ENCODE results near the gene NEMP1.
A peak's percentile ranks its signal among the peaks of the same experiment; 100 is the strongest.
"Not testable (repeated sequence)": the region's sequence is repeated elsewhere in the genome, so short reads cannot be mapped to it uniquely, and the experiment has no call there.

NEMP1 gene

DNA sequence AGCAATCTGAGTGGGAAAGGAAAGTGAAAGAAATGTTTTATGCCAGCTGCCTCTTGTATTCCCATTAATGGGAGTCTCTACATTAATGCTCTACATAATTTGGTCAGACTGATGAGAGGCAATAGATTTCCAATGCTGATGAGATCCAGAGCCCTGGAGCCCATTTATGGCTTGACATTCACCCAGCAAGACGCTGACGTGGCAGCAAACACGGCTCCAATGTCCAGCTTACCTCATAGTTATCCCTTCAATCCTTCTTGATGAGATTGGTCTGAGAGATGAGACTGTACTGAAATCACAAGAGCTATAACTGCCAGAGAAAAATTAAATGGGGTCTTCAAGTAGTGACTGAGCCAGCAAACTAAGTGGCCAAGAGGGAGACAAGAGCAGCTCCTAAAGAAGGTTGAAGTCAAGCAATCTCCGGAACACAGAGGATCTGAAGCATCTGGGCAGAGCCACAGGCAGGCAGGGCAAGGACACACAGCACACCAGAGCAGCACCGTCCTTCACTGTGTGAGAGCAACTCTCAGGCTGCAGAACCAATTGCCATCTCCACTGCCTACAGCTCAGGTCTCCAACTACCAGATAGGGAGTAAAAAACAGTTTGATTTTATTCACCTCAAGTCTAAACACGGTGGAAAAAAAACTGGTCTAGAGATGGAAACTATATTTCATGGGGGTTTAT, 21.4 kb downstream of the NEMP1 start:
- no peak for DNase-seq (ENCODE audit: low read depth in 2 of 3, low spot score in 1 of 3)

DNA sequence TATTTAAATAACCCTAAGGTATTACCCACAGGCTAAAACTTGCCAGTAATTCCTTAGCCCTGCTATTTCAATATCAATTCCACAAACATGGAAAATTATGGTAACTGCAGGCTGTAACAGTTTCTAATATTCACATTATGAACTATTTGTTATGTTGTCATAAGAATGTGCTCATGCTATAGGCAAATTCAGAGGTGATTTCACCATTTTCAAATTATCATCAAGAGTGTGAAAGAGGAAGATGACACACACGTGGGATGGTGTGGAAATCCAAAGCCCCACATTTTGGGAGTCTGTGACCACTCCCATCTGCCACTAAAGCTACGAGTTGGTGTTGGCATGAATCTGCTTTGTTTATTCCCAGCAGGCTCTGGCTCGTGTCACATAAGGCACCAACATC, 22.8 kb downstream of the NEMP1 start:
- DNase-seq (ENCODE audit: low read depth in 2 of 3, low spot score in 1 of 3): no peak

DNA sequence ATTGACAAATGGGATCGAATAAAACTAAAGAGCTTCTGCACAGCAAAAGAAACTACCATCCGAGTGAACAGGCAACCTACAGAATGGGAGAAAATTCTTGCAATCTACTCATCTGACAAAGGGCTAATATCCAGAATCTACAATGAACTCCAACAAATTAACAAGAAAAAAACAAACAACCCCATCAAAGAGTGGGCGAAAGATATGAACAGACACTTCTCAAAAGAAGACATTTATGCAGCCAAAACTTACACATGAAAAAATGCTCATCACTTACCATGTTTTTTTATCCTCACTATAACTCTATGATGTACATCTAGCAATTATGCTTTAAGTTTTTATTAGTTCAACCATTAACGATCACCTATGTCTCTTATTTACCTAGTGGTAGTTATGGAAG, 24.7 kb downstream of the NEMP1 start:
- not testable (repeated sequence) for DNase-seq (ENCODE audit: low read depth in 2 of 3, low spot score in 1 of 3)

DNA sequence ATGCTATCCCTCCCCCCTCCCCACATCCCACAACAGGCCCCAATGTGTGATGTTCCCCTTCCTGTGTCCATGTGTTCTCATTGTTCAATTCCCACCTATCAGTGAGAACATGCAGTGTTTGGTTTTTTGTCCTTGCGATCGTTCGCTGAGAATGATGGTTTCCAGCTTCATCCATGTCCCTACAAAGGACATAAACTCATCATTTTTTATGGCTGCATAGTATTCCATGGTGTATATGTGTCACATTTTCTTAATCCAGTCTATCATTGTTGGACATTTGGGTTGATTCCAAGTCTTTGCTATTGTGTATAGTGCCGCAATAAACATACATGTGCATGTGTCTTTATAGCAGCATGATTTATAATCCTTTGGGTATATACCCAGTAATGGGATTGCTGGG, 25.4 kb downstream of the NEMP1 start:
- not testable (repeated sequence) for DNase-seq (ENCODE audit: low read depth in 2 of 3, low spot score in 1 of 3)

DNA sequence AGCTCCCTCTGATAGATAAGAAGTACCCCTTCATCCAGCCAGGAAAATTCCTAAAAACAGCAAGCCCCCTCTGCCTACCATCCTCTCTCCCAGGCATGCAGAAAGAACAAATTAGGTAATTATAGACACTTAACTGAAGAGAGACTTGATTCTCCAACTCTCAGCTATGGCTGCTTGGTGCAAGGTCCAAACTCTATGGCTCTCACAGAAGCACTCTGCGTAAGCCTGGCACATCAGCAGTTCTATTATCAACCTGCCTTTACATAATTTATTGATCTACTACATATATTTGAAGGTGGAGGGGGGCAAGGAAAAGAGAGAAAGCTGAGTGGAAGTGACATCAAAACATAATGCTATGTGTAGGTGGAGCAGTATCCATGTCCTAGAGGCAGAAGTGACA, 27.6 kb downstream of the NEMP1 start:
- DNase-seq (ENCODE audit: low read depth in 2 of 3, low spot score in 1 of 3): no peak

DNA sequence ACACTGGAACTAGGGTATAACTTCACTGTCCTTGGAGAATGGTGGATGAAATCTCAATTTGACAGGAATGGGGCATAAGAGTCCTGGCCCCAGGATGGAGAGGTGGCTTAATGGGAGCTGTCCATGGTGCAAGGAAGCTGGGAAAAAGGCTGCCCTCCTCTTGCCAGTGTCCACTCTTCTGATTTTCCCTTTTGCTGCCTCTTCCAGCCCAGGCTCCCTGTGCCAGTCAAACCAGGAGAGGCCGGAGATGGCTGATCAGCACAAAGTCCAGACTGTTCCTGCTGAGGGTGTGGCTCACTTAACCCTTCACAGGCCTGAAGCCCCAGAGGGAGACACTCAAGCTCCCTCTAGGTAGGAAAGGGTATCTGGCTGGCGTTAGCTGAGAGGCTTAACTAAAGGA, 28.7 kb downstream of the NEMP1 start, which contains the start of gene MYO1A:
MYO1A (minus strand) TSS at position 240 of the 400 bp plus-strand sequence. CDS start 1,806 bp downstream, outside the sequence.
- no peak for DNase-seq (ENCODE audit: low read depth in 2 of 3, low spot score in 1 of 3)

DNA sequence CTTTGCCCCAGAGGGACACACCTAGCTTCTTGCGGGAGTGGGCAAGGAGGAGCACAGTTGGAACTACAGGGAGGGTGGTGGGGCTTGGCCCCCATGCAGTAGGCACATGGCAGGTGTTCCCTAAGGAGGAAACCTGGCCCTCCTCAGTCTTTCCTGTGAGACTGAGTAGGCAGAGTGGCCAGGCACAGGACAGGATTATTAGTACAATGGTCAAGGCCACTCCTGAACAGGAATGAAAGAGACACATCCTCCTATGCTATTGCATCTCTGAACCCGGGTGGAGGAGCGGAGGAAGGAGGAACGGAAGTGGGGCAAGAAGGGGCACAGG, 29.5 kb downstream of the NEMP1 start:
- DNase-seq (ENCODE audit: low read depth in 2 of 3, low spot score in 1 of 3): no peak

DNA sequence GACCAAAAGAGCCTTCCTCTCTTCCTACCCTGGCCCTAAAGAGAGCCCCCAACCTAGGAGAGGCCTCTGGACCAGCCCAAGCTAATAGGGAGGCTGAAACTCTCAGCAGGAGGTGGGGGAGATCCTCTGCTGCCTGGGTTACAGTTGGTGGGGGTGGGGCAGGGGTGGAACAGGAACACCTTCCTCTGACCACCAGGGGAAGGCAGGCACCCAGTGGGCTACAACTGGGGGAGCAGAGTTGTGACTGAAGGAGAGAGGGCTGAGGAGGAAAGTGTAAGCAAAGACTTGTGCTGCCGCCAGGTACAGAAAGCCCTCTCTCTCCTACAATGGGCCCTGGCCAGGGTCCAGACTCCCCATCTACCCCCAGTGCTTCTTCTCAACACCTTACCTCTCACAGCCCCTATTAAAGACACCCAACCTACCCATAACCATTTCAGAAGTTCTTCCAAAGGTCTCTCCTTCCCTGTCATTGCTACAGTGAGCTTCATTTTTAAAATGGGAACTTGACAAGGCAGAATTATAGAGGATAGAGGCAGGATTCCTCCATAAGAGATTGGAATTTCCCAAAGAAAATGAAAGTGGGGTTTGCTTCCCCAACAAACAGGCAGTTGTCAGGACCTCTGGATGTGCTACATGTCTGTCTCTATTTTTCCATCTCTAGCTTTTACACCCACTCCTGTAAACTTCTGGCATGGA, 30.0 kb downstream of the NEMP1 start:
- no peak for DNase-seq (ENCODE audit: low read depth in 2 of 3, low spot score in 1 of 3)

DNA sequence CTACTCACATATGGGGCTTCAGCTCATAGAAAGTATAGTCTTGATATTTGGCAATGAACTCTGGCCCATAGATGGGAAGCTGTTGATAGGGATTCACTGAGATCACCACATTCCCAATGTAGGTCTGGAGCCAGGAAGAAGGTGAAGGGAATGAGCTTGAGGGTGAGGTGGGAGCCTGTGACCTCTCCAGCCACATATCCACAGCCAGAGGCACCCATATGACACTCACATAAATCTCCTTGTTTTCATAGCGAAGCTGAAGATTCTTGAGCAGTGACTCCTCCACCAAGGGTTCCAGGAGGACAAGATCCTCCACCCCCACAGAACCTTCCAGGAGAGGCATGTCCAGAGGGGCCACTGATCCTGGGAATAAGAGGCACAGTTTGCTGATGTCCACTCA, 30.6 kb downstream of the NEMP1 start:
- no peak for DNase-seq (ENCODE audit: low read depth in 2 of 3, low spot score in 1 of 3)

DNA sequence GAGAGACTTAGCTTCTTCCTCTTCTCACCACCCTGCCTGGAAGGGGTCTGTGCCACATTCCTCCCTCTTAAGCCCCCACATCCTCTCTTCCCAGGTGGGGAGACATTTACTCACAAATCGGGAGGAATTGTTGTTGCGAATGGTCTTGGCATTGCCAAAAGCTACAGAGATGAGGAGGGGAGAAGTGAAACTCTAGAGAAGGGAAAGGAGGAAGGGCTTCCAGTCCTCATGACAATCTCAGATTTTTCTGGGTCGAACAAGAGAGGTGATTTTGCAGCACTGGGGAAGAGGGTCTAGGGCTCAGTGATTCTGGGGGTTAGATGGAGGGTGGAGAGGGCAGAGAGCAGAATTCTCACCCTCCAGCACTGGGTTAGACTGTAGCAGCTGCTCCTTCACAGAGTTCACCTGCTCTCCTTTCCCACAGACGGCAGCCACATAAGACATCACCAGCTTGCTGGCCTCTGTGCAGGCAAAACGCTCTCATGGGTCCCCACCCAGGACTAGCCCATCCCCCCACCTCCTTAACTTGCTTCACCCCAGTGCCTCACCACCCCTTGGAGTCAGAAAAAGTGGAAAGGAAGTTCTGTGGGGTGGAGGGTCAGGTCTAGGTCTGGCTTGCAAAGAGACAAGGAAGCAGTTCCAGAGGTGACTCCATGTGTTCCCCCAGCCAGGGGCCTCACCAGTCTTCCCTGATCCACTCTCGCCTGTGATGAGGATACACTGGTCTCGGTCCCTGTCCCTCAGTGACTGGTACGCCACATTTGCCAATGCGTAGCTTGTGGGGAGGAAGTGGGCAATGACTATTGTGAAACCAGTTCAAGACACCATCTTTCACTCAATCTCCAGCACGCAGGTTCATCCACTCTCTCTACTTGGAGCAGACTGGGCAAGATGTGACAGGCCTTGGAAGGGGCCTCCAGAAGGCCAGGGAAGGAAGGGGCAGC, 31.4 kb downstream of the NEMP1 start:
- peak; percentile 42 to 53 (median 45) for DNase-seq (ENCODE audit: low read depth in 2 of 3, low spot score in 1 of 3)

DNA sequence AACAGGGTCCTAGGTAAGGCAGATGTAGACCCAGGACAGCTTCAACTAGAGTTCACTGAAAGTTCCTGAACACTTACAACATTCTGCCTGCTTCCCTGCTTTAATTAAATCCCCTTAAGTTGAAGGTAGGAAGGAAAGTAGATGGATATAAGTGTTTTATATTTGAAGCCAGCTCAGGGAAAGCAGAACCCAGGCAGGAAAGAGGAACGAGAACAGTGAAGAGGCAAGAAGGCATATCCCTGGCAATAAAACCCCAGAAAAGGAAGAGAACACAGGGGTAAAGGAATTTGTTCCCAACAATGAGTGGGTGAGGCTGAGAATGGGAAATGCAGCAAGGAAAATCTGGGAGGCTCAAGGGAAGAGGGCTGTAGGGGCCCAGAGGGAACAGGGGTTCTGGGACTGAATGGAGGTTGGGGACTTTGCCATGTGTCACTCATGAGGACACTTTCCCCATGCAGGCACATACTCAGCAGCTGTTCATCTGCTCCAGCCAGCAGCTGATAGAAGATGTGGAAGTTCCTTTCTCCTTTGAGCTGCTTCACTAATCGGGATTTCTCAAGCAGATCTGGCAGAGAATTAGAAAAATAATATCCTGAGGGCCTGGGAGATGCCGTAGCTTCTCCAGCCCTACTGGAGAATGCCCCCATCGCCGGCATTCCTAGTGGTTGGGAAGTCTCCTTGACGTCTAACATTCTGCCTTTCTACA, 32.4 kb downstream of the NEMP1 start:
- DNase-seq (ENCODE audit: low read depth in 2 of 3, low spot score in 1 of 3): no peak

DNA sequence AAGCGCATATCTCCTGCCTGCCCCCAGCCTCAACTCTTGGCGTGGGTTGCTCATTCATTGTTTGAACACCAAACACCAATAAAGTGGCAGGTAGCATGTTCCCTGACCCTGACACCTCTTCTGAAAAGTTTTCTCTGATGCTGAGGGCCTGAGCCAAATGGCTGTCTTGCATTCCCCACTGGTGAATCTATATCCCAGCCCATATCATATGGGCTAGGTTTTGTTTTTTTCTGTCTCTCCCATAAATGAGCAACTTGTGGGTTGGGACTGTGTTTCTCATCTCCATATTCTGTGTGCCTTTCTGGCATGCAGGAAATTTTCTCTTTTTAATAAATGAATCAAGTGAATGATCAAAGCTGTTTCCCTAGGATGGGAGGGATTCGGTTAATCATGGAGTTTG, 33.7 kb downstream of the NEMP1 start:
- no peak for DNase-seq (ENCODE audit: low read depth in 2 of 3, low spot score in 1 of 3)

DNA sequence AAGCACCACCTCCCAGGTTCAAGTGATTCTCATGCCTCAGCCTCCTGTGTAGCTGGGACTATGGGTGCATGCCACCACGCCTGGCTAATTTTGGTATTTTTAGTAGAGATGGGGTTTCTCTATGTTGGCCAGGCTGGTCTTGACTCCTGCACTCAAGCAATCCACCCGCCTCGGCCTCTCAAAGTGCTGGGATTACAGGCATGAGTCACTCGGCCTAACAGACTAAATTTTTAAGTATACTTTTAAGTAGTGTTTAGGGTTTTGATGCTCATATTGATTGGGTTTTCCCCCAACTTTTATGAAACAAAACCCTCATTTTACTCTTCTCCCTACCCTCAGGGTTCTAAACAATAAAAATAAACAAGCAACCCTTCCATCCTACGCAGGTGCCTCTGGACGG, 34.1 kb downstream of the NEMP1 start:
- no peak for DNase-seq (ENCODE audit: low read depth in 2 of 3, low spot score in 1 of 3)

DNA sequence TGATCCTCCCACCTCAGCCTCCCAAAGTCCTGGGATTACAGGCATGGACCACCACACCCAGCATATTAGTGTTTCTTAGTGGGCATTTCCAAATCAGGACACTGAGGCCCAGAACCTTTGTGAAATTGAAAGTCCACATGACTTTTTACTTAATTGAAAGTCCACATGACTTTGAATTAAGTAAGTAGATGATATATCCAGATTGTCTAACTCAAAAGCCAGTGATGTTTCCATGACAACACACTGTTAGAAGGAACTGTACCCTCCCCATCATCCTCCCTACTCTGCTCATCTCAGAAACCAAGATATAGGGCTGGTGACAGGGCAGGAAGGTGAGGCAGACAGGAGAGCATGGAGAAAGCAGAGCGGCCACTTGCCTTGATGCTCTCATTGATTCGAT, 35.9 kb downstream of the NEMP1 start:
- no peak for DNase-seq (ENCODE audit: low read depth in 2 of 3, low spot score in 1 of 3)

DNA sequence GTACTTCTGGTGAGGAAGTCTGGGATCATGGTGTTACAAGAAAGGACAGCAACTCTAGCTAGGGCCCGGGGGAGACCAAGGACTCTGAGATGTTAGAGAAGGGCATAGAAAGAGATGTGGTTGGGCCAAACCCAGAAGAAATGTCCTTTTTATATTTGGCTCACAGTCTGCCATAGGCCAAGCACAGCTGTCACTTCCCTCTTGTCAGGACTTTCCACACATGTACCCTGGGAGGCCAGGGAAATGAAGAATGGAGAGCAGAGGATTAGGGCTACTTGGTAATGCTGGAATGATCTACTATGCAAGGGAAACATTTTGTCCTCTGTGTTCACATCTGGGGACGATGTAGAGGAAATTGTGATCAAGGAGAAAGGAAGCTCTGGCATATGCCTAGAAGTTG, 37.8 kb downstream of the NEMP1 start:
- DNase-seq (ENCODE audit: low read depth in 2 of 3, low spot score in 1 of 3): no peak

DNA sequence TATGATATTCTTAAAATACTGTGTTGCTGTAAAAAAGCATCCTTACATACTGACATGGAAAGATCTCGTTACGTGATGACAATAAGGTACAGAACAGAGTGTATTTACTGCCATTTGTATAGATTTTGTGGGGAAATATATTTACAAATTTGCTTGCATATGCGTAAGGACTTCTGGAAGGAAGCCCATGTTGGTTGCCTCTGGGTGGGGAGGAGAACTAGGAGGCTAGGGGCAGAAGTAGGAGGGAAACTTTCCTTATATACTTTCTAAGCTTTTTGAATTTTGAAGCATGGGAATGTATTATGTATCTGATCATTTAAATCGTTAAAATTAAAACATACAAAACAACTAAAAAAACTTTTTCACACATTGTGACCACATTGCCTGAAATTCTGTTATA, 38.4 kb downstream of the NEMP1 start:
- no peak for DNase-seq (ENCODE audit: low read depth in 2 of 3, low spot score in 1 of 3)

DNA sequence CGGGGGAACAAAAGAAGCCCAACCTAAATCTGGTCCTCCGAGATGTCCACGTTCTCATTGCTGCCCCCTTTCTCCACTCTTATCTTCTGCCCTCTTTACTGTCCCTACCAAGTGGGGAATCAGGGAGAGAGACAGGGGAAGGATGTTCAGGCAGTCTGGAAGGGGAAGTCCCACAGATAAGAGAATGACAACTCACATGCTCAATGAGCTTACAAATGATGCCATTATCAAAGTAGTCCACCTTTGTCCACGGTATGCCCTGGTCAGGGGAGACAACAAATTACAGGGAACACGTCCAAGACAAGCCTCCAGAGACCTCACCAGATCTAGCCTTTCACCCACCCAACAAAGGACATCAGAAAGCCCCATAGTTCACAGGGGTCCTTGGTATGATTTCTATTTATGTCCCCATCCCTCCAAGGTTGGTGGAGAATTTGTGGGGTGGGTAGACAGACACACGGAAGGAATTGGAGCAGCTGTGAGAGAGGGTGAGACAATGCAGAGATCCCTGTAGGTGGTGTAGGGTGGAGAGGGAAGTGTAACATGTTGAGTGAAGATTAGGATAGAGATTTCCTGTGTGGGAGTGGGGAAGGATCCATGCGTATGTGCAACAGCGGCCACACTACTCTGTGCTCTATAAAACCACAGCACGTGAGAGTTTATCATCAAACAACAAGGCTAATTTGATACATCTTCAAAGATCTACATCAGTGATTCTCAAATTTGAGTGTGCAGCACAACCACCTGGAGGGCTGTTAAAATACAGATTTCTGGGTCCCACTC, 39.4 kb downstream of the NEMP1 start:
- DNase-seq (ENCODE audit: low read depth in 2 of 3, low spot score in 1 of 3): no peak

DNA sequence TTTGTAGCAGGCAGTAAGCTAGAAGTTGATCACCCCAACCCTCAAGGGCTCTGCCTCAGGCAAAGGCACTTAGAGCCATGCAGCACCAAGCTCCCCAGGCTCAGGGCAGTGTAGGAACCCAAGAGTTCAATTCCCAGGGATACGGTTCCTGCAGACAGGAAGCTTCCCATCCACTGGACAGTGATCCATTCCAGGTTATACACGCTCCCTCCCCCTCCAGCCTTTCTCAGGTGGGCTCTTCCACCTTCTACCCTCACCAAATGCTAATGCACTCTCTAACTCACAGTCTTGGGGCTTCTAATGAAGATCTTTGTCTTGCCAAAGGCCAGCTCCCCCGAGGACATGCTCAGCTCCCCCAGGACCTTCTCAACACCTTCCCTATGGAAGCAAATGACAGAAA, 41.3 kb downstream of the NEMP1 start:
- DNase-seq (ENCODE audit: low read depth in 2 of 3, low spot score in 1 of 3): no peak

DNA sequence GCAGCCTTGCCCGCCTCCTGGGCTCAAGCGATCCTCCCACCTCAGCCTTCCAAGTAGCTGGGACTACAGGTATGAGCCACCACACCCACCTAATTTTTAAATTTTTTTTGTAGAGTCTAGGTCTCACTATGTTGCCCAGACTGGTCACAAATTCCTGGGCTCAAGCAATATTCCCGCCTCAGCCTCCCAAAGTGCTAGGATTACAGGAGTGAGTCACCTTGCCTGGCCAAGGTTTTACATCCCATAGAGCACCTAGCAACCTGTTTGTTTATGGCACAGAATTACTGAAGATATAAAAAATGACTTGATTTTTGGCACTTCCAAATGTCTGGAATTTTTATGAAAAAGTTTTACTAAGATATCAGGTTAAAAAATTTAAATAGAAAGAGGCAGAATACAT, 45.2 kb downstream of the NEMP1 start:
- no peak for DNase-seq (ENCODE audit: low read depth in 2 of 3, low spot score in 1 of 3)

DNA sequence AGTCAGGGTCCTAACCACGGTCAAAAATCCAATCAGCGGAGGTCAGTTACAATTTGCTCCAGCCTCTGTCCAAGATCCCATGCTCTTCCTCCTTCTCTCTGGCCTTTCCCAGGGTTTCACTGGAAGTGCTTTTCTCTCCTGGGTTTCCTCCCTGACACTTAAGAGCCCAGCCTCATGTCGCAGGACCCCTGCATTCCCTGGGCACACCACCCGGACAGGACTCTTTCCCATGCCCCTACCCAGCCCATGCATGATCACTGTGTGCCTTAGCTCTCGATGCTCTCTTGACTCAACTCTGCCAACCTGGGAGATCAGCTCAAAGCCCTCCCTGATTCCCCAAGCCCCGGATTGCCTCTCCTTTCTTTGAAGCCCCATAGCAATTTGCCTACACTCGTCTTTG, 46.8 kb downstream of the NEMP1 start:
- no peak for DNase-seq (ENCODE audit: low read depth in 2 of 3, low spot score in 1 of 3)

All from stimulated activated CD4-positive, alpha-beta T cell treated with anti-CD3 and anti-CD28 coated beads, Interleukin-12 subunit alpha, Interleukin-12 subunit beta, amount 100 ng/mL, for 48 hours (primary cell).